Heart right ventricle (tissue), 16 donors: Measurements from ENCODE around the gene SRSF3. TPM values are rescaled to one million over a fixed set of nuclear protein-coding genes. Genes with fewer than 3 reads are reported as not detected.

ENCODE experiments used
- ATAC-seq, 8 donors: fragments of 200-7000 bp; cut with Tn5 transposase; one replicate each; pipeline ENCODE4 v1.9.1; 2020; ENCODE audit warnings: mild to moderate bottlenecking in 8 of 8, moderate library complexity in 8 of 8, moderate number of reproducible peaks in 1 of 8
- DNase-seq, 2 donors: peaks; one replicate each; pipeline ENCODE4 v3.0.0-alpha.2; 2020
- H3K27ac ChIP-seq, 10 donors: fragments of 200-600 bp; sonication (generic) in 2 of 10; one replicate each; pipeline versions ENCODE4 v1.5.0 to v1.8.0; 2020 to 2022; ENCODE audit warnings: mild to moderate bottlenecking in 3 of 10
- H3K27me3 ChIP-seq, 7 donors: fragments of 200-600 bp; one replicate each; pipeline ENCODE4 v1.8.0; 2021 to 2022; ENCODE audit warnings: mild to moderate bottlenecking in 2 of 7
- H3K36me3 ChIP-seq, 9 donors: fragments of 200-600 bp; sonication (generic) in 1 of 9; one replicate each; pipeline versions ENCODE4 v1.5.0 to v1.8.0; 2020 to 2022; ENCODE audit warnings: mild to moderate bottlenecking in 2 of 9
- H3K4me1 ChIP-seq, 9 donors: fragments of 200-600 bp; sonication (generic) in 1 of 9; one replicate each; pipeline versions ENCODE4 v1.5.0 to v1.8.0; 2020 to 2022; ENCODE audit warnings: mild to moderate bottlenecking in 4 of 9
- H3K4me3 ChIP-seq, 10 donors: fragments of 200-600 bp; sonication (generic) in 2 of 10; one replicate each; pipeline versions ENCODE4 v1.5.0 to v1.8.0; 2020 to 2022; ENCODE audit warnings: mild to moderate bottlenecking in 7 of 10, moderate library complexity in 2 of 10
- H3K9me3 ChIP-seq, 11 donors: fragments of 200-600 bp in 10 of 11; sonication (generic) in 2 of 11; one replicate each; pipeline versions ENCODE4 v1.5.0 to v1.8.0; 2013 to 2022; ENCODE audit warnings: mild to moderate bottlenecking in 2 of 11, control low read depth in 1 of 11, moderate library complexity in 1 of 11
- WGBS, 2 donors: extraction: QIAGEN DNeasy Blood & Tissue Kit; methylation state at CpG; one replicate each; pipeline ENCODE4 v1.1.7; 2013; ENCODE audit warnings: inconsistent platforms in 1 of 2; 5-methylcytosine and 5-hydroxymethylcytosine counted together
- intact Hi-C, 10 donors: fragments of 100-400 bp; cut with DNase I; formaldehyde crosslinking; loops; one replicate each; pipeline versions ENCODE4 v1.11.1 to v1.14.2; 2022
- polyA plus RNA-seq, 2 donors: library from polyadenylated mRNA; stranded (reverse); fragments of 200-250 nt; gene quantifications; one replicate each; pipeline ENCODE4 v1.2.3, GENCODE V29; 2013
- total RNA-seq, 10 donors: library from RNA; stranded (reverse); fragmentation: NEBNext Ultra II Directional in 3 of 10; extraction: Animal tissue kit (Norgen Biotek cat#: 25700) in 3 of 10; gene quantifications; one replicate each; pipeline versions ENCODE4 v1.2.1 to v1.2.4, GENCODE V29; 2021 to 2023
- TF ChIP-seq, protein P1 (sequence below), 9 donors: fragments of 200-600 bp; sonication (generic) in 2 of 9; IDR thresholded peaks; one replicate each; pipeline versions ENCODE4 v1.5.0 to v1.8.0; 2021 to 2022; ENCODE audit warnings: antibody characterized with exemption in 9 of 9, mild to moderate bottlenecking in 5 of 9, moderate library complexity in 1 of 9
- donor health status: Arrhythmogenic right ventricular cardiomyopathy.
- donor health status: ischemic (EF 13 %, LVEDD 7.1; RV severe dilation, severe dysfunction).
- donor health status: healthy with polysubstance abuse.
- donor health status: DM: no; HTN: yes; CAD: no.
- donor health status: DM: no; HTN: no; CAD: no.
- donor health status: ischemic (EF 25% LVEDD 6.9; RV normal size, moderate dysfunction).
- donor health status: ischemic (EF 25% LVEDD 5.7; RV mildly dilated, moderate dysfunction).
- donor health status: healthy.
- donor health status: DM: yes; HTN: yes; CAD: no.
- donor health status: Ischemic cardiomyopathy.
- donor health status: ischemic (EF 35%, LVEDD 5.7; RV mildly dilated, moderate dysfunction).
- donor health status: nonischemic (EF 11% LVEDD 7.7; RV severe dilation, severe dysfunction).
- donor health status: DM: yes; HTN: yes; CAD: no.
- donor health status: PGD.
- donor health status: ischemic (EF 29% LVEDD 5.4; RV normal size, mild dysfunction).
- donor health status: nonischemic (EF 23%, LVEDD 6.1; RV moderate dilation, normal function).

The SRSF3 gene
- total and polyA plus RNA-seq, 12 donors = 105 to 196 (median 131) TPM

- peak in 1 of 8 donors; percentile 11 for ATAC-seq
- Histone ChIP-seq H3K36me3 (no peaks in the 10 kb centered on the region), H3K9me3 (no peaks in the 10 kb centered on the region), H3K4me3 (no peak overlapping the region), H3K27ac (peak overlapping the region in 1 of 10 donors; percentile 57), H3K27me3 (no peaks in the 10 kb centered on the region), H3K4me1 (peaks cover 0 to 70% (median 44%) of the 10 kb centered on the region in 9 donors)
- no peak for DNase-seq
- WGBS, 2 donors = 46 to 49% methylated on average over 4 of the region's 4 CpGs
- intact Hi-C loops = loop anchor here (1.0 to 10.0 kb wide), 7 partner anchors 57 to 232 kb away; no protein-coding TSS in a partner anchor
- TF ChIP-seq, protein P1, sequence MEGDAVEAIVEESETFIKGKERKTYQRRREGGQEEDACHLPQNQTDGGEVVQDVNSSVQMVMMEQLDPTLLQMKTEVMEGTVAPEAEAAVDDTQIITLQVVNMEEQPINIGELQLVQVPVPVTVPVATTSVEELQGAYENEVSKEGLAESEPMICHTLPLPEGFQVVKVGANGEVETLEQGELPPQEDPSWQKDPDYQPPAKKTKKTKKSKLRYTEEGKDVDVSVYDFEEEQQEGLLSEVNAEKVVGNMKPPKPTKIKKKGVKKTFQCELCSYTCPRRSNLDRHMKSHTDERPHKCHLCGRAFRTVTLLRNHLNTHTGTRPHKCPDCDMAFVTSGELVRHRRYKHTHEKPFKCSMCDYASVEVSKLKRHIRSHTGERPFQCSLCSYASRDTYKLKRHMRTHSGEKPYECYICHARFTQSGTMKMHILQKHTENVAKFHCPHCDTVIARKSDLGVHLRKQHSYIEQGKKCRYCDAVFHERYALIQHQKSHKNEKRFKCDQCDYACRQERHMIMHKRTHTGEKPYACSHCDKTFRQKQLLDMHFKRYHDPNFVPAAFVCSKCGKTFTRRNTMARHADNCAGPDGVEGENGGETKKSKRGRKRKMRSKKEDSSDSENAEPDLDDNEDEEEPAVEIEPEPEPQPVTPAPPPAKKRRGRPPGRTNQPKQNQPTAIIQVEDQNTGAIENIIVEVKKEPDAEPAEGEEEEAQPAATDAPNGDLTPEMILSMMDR (IDR thresholded peaks at IDR 0.05) = no peak
Measured at GRCh38 chr6:36622901-36623546, 28.9 kb downstream of the SRSF3 start.

GRCh38 chr6:36623547-36624459 lies 29.6 kb downstream of the SRSF3 start:
- TF ChIP-seq, protein P1 (IDR thresholded peaks at IDR 0.05) = peak; percentile 66 to 93 (median 87)
- H3K27me3 ChIP-seq = no peaks in the 10 kb centered on the region
- H3K27ac ChIP-seq = peak overlapping the region in 1 of 10 donors; percentile 29
- peak; percentile 63 to 75 (median 70) for ATAC-seq
- DNase-seq = peak; percentile 82 to 91
- H3K9me3 ChIP-seq = no peaks in the 10 kb centered on the region
- H3K4me3 ChIP-seq = no peak overlapping the region
- intact Hi-C loops = loop anchor here (1.0 to 10.0 kb wide), 7 partner anchors 56 to 231 kb away; no protein-coding TSS in a partner anchor
- peaks cover 0 to 71% (median 52%) of the 10 kb centered on the region in 9 donors for H3K4me1 ChIP-seq
- WGBS, 2 donors = 55 to 58% methylated on average over 18 of the region's 18 CpGs
- H3K36me3 ChIP-seq = no peaks in the 10 kb centered on the region

- no peaks in the 10 kb centered on the region for H3K36me3 ChIP-seq
- peaks cover 0 to 73% (median 57%) of the 10 kb centered on the region in 9 donors for H3K4me1 ChIP-seq
- 79 to 83% methylated on average over 11 of the region's 11 CpGs for WGBS, 2 donors
- no peak for DNase-seq
- H3K9me3 ChIP-seq = no peaks in the 10 kb centered on the region
- no peak for ATAC-seq
- H3K27me3 ChIP-seq = no peaks in the 10 kb centered on the region
- intact Hi-C loops = loop anchor here in 9 of 10 donors (1.0 to 10.0 kb wide), 7 partner anchors 53 to 230 kb away; partner anchors contain the start of gene CDKN1A (in 1 of the 9)
- no peak overlapping the region for H3K4me3 ChIP-seq
- peak overlapping the region in 3 of 10 donors; percentile 1 to 27 (median 8) for H3K27ac ChIP-seq
- TF ChIP-seq, protein P1 (IDR thresholded peaks at IDR 0.05) = no peak
Measured at GRCh38 chr6:36624461-36625157, 30.4 kb downstream of the SRSF3 start.
